T-helper 17 cell (primary cell): ENCODE measurements around the gene TRIM66. TPM values are rescaled to one million over a fixed set of nuclear protein-coding genes. Genes with fewer than 3 reads are reported as not detected.
A peak's percentile ranks its signal among the peaks of the same experiment; 100 is the strongest.

ENCODE experiments used
- ATAC-seq: fragments of 150-1000 bp; cut with Tn5 transposase; 2 replicates; pipeline ENCODE4 v1.10.0; 2021; ENCODE audit warnings: mild to moderate bottlenecking, moderate library complexity
- DNase-seq, 3 donors: peaks; one replicate each; pipeline versions ENCODE4 v3.0.0 to v3.0.0-alpha.2; 2020 to 2021
- H3K9me3 ChIP-seq: one replicate; pipeline ENCODE4 v1.7.0; 2013; ENCODE audit warnings: low read length, mild to moderate bottlenecking; ENCODE audit not compliant: control insufficient read depth, poor library complexity, severe bottlenecking
- H3K27ac Mint-ChIP-seq: one replicate; pipeline ENCODE4 v1.8.0; 2022; ENCODE audit warnings: mild to moderate bottlenecking, moderate library complexity, mixed read lengths
- H3K27me3 Mint-ChIP-seq: one replicate; pipeline ENCODE4 v1.8.0; 2022; ENCODE audit warnings: mixed read lengths
- H3K36me3 Mint-ChIP-seq: one replicate; pipeline ENCODE4 v1.8.0; 2022; ENCODE audit warnings: low read depth, mixed read lengths
- H3K4me1 Mint-ChIP-seq: one replicate; pipeline ENCODE4 v1.8.0; 2022; ENCODE audit warnings: mild to moderate bottlenecking, mixed read lengths
- H3K4me3 Mint-ChIP-seq: one replicate; pipeline ENCODE4 v1.8.0; 2022; ENCODE audit warnings: mild to moderate bottlenecking, moderate library complexity, mixed read lengths
- total RNA-seq, 4 donors: library from RNA in 2 of 4; stranded (reverse) in 2 of 4; gene quantifications; one replicate each; pipeline ENCODE4 v1.2.3 and lab custom pipeline; 2022 to 2026

TRIM66 gene
- total RNA-seq, 2 donors from 2014 or later: 20.0 to 23.5 TPM

DNA sequence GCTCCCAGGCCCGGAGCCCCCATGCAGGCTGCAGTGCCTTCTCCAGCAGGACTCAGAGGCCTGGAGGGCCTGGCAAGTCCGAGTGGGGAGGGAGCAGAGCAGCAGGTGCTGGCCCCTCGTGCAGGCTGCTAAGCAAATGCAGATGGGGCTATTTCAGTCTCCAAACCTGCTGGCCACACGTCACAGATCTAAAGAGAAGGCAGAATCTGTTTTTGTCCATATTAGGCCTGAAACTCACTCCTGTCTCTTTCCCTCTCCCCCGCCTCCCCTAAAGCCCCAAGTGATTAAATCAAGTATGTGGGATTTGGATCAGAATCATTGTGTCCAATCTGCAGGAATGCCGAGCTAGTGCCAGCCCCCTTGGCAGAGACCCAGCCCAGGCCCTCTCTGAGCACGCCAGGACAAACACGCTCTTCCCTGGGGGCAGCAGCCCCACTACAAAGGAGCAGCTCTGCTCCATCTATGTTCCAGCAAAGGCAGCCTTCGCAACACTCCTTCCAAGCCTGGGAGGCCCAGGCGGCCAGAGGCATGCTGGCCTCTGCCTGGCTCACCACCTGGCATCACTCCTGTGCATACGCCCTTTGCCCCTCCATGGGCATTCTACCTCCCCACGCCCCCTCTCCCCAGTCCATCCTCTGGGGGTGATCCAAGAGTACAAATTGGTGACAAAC is 26.7 kb upstream of the TRIM66 start:
- ATAC-seq (no peak), DNase-seq (no peak)
- peaks cover 17% of the 10 kb centered on the region for H3K27me3 Mint-ChIP-seq
- H3K36me3 Mint-ChIP-seq: no peaks in the 10 kb centered on the region
- H3K4me3 Mint-ChIP-seq: no peak overlapping the region
- H3K27ac Mint-ChIP-seq: no peak overlapping the region
- H3K4me1 Mint-ChIP-seq: peaks cover 2% of the 10 kb centered on the region
- H3K9me3 ChIP-seq: no peaks in the 10 kb centered on the region

DNA sequence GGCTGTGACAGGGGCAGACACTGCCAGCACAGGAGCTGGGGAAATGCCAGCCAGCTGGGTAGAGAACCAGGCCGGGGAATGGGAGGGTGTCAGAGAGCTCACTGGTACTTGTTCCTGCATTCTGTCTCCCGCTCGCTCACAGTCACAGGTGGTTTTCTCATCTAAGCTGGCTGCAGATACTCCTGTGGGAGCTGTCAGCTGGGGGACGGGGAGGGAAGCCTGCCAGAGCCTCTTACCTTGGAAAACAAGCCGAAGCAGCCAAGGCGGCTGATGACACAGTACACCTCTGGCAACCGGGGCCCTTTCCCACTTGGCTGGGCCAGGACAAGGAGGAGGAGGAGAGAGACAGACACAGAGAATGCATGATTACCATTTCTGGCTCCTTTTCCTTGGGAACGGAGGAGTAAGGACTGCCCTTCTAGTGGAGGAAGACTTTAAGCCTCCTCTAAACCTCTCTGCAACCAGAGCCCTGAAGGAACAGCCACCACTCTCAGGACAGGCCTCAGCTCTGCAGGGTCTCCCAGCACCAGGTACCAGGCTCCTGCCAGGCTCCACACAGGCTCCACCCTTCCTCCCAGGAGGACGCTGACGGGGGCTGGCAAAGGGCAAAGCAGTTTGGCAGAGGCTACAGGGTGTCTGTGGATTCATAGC is 25.2 kb upstream of the TRIM66 start:
- no peak overlapping the region for H3K4me3 Mint-ChIP-seq
- peaks cover 17% of the 10 kb centered on the region for H3K27me3 Mint-ChIP-seq
- ATAC-seq (no peak), DNase-seq (no peak)
- H3K36me3 Mint-ChIP-seq: no peaks in the 10 kb centered on the region
- peaks cover 2% of the 10 kb centered on the region for H3K4me1 Mint-ChIP-seq
- peak overlapping the region; percentile 34 for H3K27ac Mint-ChIP-seq
- H3K9me3 ChIP-seq: no peaks in the 10 kb centered on the region

- H3K27me3 Mint-ChIP-seq: peaks cover 13% of the 10 kb centered on the region
- peaks cover 3% of the 10 kb centered on the region for H3K36me3 Mint-ChIP-seq
- H3K4me1 Mint-ChIP-seq: peaks cover 2% of the 10 kb centered on the region
- no peak overlapping the region for H3K4me3 Mint-ChIP-seq
- DNase-seq: no peak
- ATAC-seq: no peak
- no peak overlapping the region for H3K27ac Mint-ChIP-seq
- H3K9me3 ChIP-seq: no peaks in the 10 kb centered on the region
Observed at GRCh38 chr11:8706673-8707432, 24.4 kb upstream of the TRIM66 start.

GRCh38 chr11:8705146-8705545 is 22.7 kb upstream of the TRIM66 start:
- H3K36me3 Mint-ChIP-seq: peaks cover 3% of the 10 kb centered on the region
- no peak overlapping the region for H3K27ac Mint-ChIP-seq
- peaks cover 7% of the 10 kb centered on the region for H3K4me1 Mint-ChIP-seq
- DNase-seq (no peak), ATAC-seq (no peak)
- H3K27me3 Mint-ChIP-seq: peaks cover 10% of the 10 kb centered on the region
- no peaks in the 10 kb centered on the region for H3K9me3 ChIP-seq
- no peak overlapping the region for H3K4me3 Mint-ChIP-seq

GRCh38 chr11:8704136-8704535 is 21.7 kb upstream of the TRIM66 start:
- peaks cover 3% of the 10 kb centered on the region for H3K36me3 Mint-ChIP-seq
- DNase-seq (no peak), ATAC-seq (no peak)
- H3K9me3 ChIP-seq: no peaks in the 10 kb centered on the region
- H3K27me3 Mint-ChIP-seq: peaks cover 4% of the 10 kb centered on the region
- H3K27ac Mint-ChIP-seq: no peak overlapping the region
- peaks cover 7% of the 10 kb centered on the region for H3K4me1 Mint-ChIP-seq
- no peak overlapping the region for H3K4me3 Mint-ChIP-seq

GRCh38 chr11:8702598-8702915 is 20.1 kb upstream of the TRIM66 start:
- Mint-ChIP-seq H3K36me3 (peaks cover 3% of the 10 kb centered on the region), H3K27me3 (peaks cover 4% of the 10 kb centered on the region), H3K4me3 (no peak overlapping the region), H3K4me1 (peaks cover 7% of the 10 kb centered on the region), H3K27ac (no peak overlapping the region)
- DNase-seq (no peak), ATAC-seq (no peak)
- no peaks in the 10 kb centered on the region for H3K9me3 ChIP-seq

DNA sequence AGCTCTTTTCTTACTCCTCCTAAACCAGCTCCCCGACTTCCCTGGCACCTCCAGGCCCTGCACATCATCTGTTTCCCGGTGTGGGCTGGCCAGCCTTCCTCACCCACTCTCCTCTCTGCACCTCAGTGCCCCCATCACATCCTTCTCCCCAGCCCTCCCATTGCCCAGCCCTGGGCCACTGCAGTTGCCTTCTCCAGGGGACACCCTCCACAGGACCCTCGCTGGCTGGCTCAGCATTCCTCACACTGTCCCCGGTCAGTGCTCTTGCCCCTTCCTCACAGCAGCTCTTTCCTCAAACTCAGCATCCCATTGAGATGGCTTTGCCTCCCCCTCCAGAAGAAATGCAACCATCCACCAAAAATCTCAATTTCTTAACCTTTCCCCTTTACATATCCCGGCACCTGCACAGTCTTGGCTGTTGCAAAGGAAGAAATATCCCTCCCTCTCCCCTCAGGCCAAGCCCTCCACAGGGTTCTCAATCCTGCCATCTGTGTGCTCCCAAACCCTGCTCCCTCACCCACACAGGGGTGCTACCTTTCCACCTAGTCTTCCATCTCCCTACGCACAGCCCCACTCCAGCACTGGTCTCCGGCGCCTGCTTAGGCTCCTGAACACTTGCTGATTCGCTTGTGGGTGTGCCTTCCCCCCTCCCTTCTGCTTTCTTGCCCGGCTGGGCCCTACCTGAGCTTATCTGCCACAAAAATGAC is 19.6 kb upstream of the TRIM66 start:
- no peaks in the 10 kb centered on the region for H3K9me3 ChIP-seq
- peaks cover 4% of the 10 kb centered on the region for H3K27me3 Mint-ChIP-seq
- no peak for ATAC-seq
- DNase-seq: no peak
- peaks cover 5% of the 10 kb centered on the region for H3K36me3 Mint-ChIP-seq
- peak overlapping the region; percentile 19 for H3K27ac Mint-ChIP-seq
- H3K4me3 Mint-ChIP-seq: no peak overlapping the region
- peaks cover 7% of the 10 kb centered on the region for H3K4me1 Mint-ChIP-seq

DNA sequence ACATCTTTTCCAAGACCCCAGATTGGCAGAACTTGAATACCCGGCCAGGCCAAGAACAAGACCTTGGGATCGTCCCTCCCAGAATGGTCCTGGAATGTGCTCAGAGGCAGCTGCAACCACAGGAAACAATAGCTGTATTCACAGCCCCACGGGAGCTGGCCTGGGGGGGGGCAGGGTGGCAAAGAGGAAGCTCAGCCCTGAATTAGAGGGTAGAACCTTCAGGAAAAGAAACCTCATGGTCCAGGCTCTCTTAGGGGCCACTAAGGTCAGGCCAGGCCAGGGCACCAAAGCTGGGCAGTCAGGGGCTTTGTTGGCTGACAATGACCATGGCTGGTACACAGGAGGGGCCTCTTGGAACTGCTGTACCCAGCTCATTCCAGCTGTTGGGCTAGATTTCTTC is 17.4 kb upstream of the TRIM66 start:
- H3K27me3 Mint-ChIP-seq: no peaks in the 10 kb centered on the region

GRCh38 chr11:8698917-8699441 is 16.5 kb upstream of the TRIM66 start:
- Mint-ChIP-seq H3K27ac (peak overlapping the region; percentile 6), H3K36me3 (peaks cover 5% of the 10 kb centered on the region), H3K27me3 (no peaks in the 10 kb centered on the region), H3K4me1 (peaks cover 10% of the 10 kb centered on the region), H3K4me3 (no peak overlapping the region)
- ATAC-seq (no peak), DNase-seq (no peak)
- no peaks in the 10 kb centered on the region for H3K9me3 ChIP-seq

More for the DNA sequence above, 17.4 kb upstream of the TRIM66 start:
- ATAC-seq (no peak), DNase-seq (no peak)
- H3K4me3 Mint-ChIP-seq: no peak overlapping the region
- H3K4me1 Mint-ChIP-seq: peaks cover 7% of the 10 kb centered on the region
- peak overlapping the region; percentile 6 for H3K27ac Mint-ChIP-seq
- no peaks in the 10 kb centered on the region for H3K9me3 ChIP-seq
- H3K36me3 Mint-ChIP-seq: peaks cover 5% of the 10 kb centered on the region

- no peak overlapping the region for H3K4me3 Mint-ChIP-seq
- H3K9me3 ChIP-seq: no peaks in the 10 kb centered on the region
- peaks cover 12% of the 10 kb centered on the region for H3K4me1 Mint-ChIP-seq
- H3K27ac Mint-ChIP-seq: no peak overlapping the region
- no peak for DNase-seq
- peaks cover 5% of the 10 kb centered on the region for H3K36me3 Mint-ChIP-seq
- H3K27me3 Mint-ChIP-seq: no peaks in the 10 kb centered on the region
- no peak for ATAC-seq
Observed at GRCh38 chr11:8698379-8698851, 15.9 kb upstream of the TRIM66 start.

DNA sequence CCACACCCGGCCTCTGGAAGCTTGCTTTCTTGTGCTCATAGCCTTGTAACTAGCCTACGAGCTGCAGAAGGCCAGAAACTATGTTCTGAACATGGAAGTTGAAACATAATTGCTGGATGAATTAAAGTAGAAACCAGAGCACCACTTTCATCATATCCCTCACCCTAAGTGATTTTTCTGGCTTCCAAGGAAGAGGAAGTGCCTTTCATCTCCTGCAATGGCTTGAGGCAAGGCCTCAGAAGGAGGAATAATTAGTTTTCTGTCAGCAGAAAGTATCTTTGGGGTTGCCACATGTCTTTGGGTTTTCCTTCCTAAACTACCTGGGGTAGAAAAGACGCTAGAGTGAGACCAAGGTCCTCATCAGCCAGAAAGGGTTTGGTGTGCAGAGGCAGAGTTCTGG is 14.6 kb upstream of the TRIM66 start:
- Mint-ChIP-seq H3K27me3 (no peaks in the 10 kb centered on the region), H3K4me1 (peaks cover 12% of the 10 kb centered on the region), H3K36me3 (peaks cover 3% of the 10 kb centered on the region), H3K4me3 (no peak overlapping the region), H3K27ac (no peak overlapping the region)
- no peaks in the 10 kb centered on the region for H3K9me3 ChIP-seq
- ATAC-seq (no peak), DNase-seq (no peak)

DNA sequence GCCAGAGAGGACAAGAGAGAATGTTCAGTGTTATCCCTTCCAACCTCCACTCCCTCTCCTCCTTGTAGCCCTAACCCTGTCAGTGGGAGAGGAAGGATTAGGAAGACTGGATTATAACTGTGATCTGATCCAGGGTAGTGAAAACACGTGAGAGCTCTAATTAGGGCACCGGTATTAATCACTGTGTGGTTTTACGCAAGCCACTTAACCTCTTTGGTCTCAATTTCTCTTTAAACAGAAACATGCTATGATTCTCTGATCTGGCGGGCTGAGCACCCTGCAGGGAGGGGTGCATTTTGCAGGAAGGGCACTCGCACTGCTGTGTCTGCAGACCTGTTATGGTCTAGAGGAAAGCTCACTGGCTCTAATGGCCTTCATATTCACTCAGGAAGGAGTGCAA is 11.7 kb upstream of the TRIM66 start:
- no peak overlapping the region for H3K4me3 Mint-ChIP-seq
- no peaks in the 10 kb centered on the region for H3K27me3 Mint-ChIP-seq
- no peak overlapping the region for H3K27ac Mint-ChIP-seq
- no peak for DNase-seq
- peaks cover 2% of the 10 kb centered on the region for H3K36me3 Mint-ChIP-seq
- peaks cover 17% of the 10 kb centered on the region for H3K4me1 Mint-ChIP-seq
- H3K9me3 ChIP-seq: no peaks in the 10 kb centered on the region
- no peak for ATAC-seq

GRCh38 chr11:8693555-8693954 is 11.1 kb upstream of the TRIM66 start:
- no peak for DNase-seq
- no peak overlapping the region for H3K4me3 Mint-ChIP-seq
- peaks cover 2% of the 10 kb centered on the region for H3K36me3 Mint-ChIP-seq
- H3K9me3 ChIP-seq: no peaks in the 10 kb centered on the region
- no peak overlapping the region for H3K27ac Mint-ChIP-seq
- H3K4me1 Mint-ChIP-seq: peaks cover 20% of the 10 kb centered on the region
- ATAC-seq: no peak
- no peaks in the 10 kb centered on the region for H3K27me3 Mint-ChIP-seq
